NCI-H526 (cell line): ENCODE data around the gene FYCO1.
"Not testable (repeated sequence)": the region's sequence is repeated elsewhere in the genome, so short reads cannot be mapped to it uniquely, and the experiment has no call there.

ENCODE experiments used
- DNase-seq, 2 experiments: peaks; one replicate each; lab custom pipeline; 2025; lab: John Stamatoyannopoulos, UW

FYCO1 gene

GRCh38 chr3:45995236-45996192 lies at the start of gene FYCO1:
FYCO1 (minus strand) TSS chr3:45995824; CDS start chr3:45984910, 10,914 bp downstream.
- DNase-seq = peak; percentile 78 to 93

- no peak for DNase-seq
These were observed 43.3 kb upstream of the FYCO1 start for GRCh38 chr3:46038916-46039315.

GRCh38 chr3:46038071-46038470 lies 42.4 kb upstream of the FYCO1 start:
- DNase-seq = not testable (repeated sequence)

GRCh38 chr3:46036191-46036590 lies 40.6 kb upstream of the FYCO1 start:
- no peak for DNase-seq

GRCh38 chr3:46031747-46032146 lies 36.1 kb upstream of the FYCO1 start:
- DNase-seq = no peak

GRCh38 chr3:46031269-46031668 lies 35.6 kb upstream of the FYCO1 start:
- DNase-seq = no peak

- no peak for DNase-seq
These were observed 35.0 kb upstream of the FYCO1 start for GRCh38 chr3:46030626-46031025.

- DNase-seq = no peak
These were observed 34.4 kb upstream of the FYCO1 start for GRCh38 chr3:46029953-46030543.

- DNase-seq = no peak
These were observed 32.2 kb upstream of the FYCO1 start for GRCh38 chr3:46027736-46028397.

GRCh38 chr3:46027021-46027705 lies 31.5 kb upstream of the FYCO1 start, which contains the start of gene XCR1:
XCR1 (minus strand) TSS chr3:46027483; CDS start chr3:46021947, 5,536 bp downstream.
- DNase-seq = no peak

GRCh38 chr3:46025139-46025538 lies 29.5 kb upstream of the FYCO1 start:
- DNase-seq = no peak

GRCh38 chr3:46024131-46024530 lies 28.5 kb upstream of the FYCO1 start:
- DNase-seq = no peak

- DNase-seq = no peak
These were observed 27.5 kb upstream of the FYCO1 start for GRCh38 chr3:46022909-46023785.

- no peak for DNase-seq
These were observed 25.9 kb upstream of the FYCO1 start for GRCh38 chr3:46021516-46021915.

GRCh38 chr3:46020766-46021510 lies 25.3 kb upstream of the FYCO1 start:
- DNase-seq = no peak

- DNase-seq = no peak
These were observed 24.1 kb upstream of the FYCO1 start for GRCh38 chr3:46019707-46020106.

GRCh38 chr3:46017720-46018119 lies 22.1 kb upstream of the FYCO1 start:
- DNase-seq = no peak

GRCh38 chr3:46013316-46014094 lies 17.9 kb upstream of the FYCO1 start:
- DNase-seq = no peak

- DNase-seq = no peak
These were observed 16.6 kb upstream of the FYCO1 start for GRCh38 chr3:46012246-46012645.
